H1 (cell line): ENCODE measurements around the gene SPINK4.

Experiments used
- ATF2 ChIP-seq: IDR thresholded peaks from 2 replicates; pipeline ENCODE4 v1.6.1; 2012; ENCODE audit warnings: low read length, inconsistent platforms
- CTCF ChIP-seq, 3 experiments: IDR thresholded peaks; 1 replicate in 2 of 3; 2 replicates in 1 of 3; pipeline versions ENCODE4 v1.5.1 to v1.6.1; 2011; ENCODE audit warnings: low read length in 3 of 3, mild to moderate bottlenecking in 3 of 3, inconsistent platforms in 2 of 3, low read depth in 1 of 3, moderate library complexity in 1 of 3; ENCODE audit not compliant: insufficient read depth in 1 of 3; ENCODE audit errors: control extremely low read depth in 1 of 3
- NRF1 ChIP-seq: IDR thresholded peaks from 2 replicates; pipeline ENCODE4 v1.6.1; 2011; ENCODE audit warnings: mild to moderate bottlenecking, low read depth, low read length, improper control_type of control experiment
- POLR2A ChIP-seq, 2 experiments: IDR thresholded peaks; 1 replicate in 1 of 2; 2 replicates in 1 of 2; pipeline ENCODE4 v1.6.1; 2011; ENCODE audit warnings: low read depth in 2 of 2, low read length in 2 of 2, mild to moderate bottlenecking in 2 of 2; ENCODE audit errors: control extremely low read depth in 1 of 2
- POLR2AphosphoS5 ChIP-seq: IDR thresholded peaks from 2 replicates; pipeline ENCODE4 v1.6.1; 2011; ENCODE audit warnings: low read depth, low read length
- RXRA ChIP-seq: IDR thresholded peaks from 2 replicates; pipeline ENCODE4 v1.6.1; 2011; ENCODE audit warnings: low read depth, mild to moderate bottlenecking, low read length, moderate library complexity; ENCODE audit not compliant: insufficient read depth

- TF ChIP-seq POLR2AphosphoS5 (no peak), ATF2 (no peak), POLR2A (IDR thresholded peaks at IDR 0.05; ENCODE audit: control extremely low read depth in 1 of 2, low read depth in 2 of 2, low read length in 2 of 2) (no peak), RXRA (no peak), CTCF (IDR thresholded peaks at IDR 0.05; ENCODE audit: control extremely low read depth in 1 of 3, insufficient read depth in 1 of 3, low read depth in 1 of 3, low read length in 3 of 3) (no peak), NRF1 (no peak)
Measured at GRCh38 chr9:33250458-33250995, 10.6 kb downstream of the SPINK4 start.
